Measurements from ENCODE around the gene IL22RA1.
A peak's percentile ranks its signal among the peaks of the same experiment; 100 is the strongest.

IL22RA1 gene

GRCh38 chr1:24070821-24071393 is 72.0 kb downstream of the IL22RA1 start:
- peak; percentile 93 for DNase-seq

- DNase-seq: no peak
Observed at GRCh38 chr1:24069817-24070216, 73.1 kb downstream of the IL22RA1 start.
